Activated gamma-delta T cell (primary cell): Measurements from ENCODE around the gene ATP11B.
"Not testable (repeated sequence)": the region's sequence is repeated elsewhere in the genome, so short reads cannot be mapped to it uniquely, and the experiment has no call there.

Experiments used
- DNase-seq: peaks from one replicate; lab custom pipeline; 2025; lab: John Stamatoyannopoulos, UW

ATP11B gene

DNA sequence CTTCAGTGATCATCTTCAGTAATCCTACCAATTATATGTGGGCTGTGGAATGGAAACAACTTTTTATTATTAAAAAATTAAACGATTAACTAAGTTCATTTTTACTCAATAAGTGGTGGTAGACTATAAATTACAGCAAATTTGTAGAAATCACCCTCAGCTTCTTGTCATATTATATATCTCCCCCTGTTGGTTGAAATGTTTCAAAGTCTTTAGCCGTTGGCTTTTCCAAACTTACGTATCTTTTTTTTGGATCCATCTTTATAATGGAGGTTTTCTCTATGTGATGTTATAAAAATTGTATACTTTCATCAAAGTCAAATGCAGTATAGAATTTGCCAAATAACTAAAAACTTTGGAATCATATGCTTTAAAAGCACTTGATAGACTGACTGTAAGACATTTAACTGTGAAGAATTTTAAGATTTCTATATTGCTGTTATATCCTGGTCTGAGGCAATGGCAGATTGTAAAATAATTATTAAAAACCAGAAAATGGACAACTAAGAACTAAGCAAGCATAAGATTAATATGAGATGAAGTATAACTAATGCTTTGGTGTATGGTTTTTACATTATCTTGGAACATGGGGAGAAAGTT lies 44.7 kb downstream of the ATP11B start:
- no peak for DNase-seq

DNA sequence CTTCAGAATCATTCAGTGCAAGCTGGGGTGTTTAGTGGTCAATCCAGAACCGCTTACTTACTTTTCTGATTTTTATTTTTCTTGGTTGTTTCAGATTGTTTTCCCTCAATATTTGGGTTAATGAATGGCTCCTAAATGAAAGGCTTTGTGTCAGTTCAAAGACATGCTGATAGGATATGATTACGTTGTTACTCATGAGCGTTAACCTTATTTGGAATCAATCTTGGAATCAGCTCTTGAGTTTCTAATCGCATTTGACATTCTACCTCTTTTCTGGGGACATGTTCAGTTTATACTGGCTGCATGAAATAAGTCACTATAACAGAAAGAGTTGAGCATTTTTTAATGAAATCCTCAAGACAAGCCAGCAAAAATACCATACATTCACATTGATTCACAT lies 50.2 kb downstream of the ATP11B start:
- DNase-seq, result no peak

DNA sequence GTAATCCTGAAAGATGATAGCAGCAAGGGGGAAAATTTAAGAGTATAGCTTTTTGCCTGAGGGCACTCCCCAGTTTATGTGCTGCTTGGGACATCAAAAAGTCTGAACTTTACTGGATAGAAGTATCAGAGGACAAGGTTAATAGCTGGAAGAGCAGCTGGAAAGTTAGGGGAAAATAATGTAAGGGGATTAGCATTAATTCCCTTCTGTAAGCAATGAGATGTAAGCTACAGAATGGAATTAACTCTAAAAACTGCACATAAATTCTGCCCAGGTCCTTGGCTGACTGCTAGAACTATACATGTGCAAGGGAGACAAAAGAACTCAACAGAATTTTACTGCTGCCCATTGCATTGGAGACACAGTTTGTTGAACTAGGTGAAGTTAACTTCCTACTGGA lies 55.6 kb downstream of the ATP11B start:
- DNase-seq, result no peak

DNA sequence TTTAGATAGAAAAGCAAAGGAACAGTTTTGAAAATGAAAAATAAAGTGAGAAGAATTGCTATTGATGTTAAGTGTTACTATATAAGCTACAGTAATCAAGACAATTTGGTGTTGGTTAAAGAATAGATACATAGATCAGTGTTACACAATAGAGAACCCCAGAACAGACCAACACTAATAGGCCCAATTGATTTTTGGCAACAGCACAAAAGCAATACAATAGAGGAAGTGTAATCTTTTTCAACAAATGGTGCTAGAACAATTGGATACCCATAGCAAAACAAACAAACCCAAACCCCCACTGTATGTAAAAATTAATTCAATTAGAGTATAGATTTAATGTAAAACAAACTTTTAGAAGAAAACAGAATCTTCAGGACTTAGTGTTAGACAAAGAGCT lies 61.8 kb downstream of the ATP11B start:
- DNase-seq, result no peak

DNA sequence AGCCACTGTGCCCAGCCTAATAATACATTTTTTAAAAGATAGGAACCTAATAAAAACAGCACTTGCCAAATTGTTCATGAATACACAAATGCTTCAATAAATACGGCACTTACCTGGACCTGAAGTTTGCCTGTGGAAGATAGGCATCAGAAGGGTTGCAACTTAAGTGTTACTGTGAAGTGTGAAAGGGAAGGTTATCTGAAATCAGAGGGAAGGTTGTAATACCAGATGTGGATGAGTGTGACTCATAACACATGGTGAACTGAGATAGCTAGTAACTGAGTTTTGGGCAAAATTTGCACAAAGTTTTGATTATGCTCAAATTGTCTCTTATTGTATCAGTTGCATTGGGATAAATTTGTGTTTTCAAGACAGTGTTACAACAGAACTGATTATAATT lies 68.0 kb downstream of the ATP11B start:
- DNase-seq, result no peak

DNA sequence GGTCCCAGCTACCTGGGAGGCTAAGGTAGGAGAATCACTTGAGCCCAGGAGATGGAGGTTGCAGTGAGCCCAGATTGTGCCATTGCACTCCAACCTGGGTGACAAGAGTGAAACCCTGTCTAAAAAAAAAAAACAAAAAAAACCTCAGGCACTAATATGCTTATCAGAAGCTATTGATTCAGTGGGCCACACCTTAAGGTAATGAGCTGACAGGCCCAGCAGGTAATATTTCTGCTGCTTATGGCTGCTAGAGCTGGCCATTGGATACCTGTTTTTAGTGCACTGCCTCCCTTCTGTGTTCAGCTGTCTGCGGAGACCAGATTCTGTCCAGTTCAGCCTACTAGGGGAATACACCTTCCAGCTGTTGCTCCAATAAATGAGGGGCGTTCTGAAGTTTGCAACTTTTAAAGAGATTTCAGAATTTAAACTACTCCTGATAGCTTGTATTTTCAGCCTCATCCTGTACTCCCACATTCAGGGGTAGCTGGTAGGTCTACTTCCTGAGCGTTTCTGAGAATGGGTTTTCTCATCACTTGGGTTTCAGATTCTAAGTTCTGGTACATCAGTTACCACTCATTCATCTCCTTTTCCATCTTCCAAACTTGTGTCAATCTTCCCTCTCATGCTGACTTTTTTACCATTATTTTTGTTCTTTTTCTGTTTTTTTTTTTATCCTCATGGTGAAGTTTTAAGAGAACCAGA lies 69.0 kb downstream of the ATP11B start:
- no peak for DNase-seq

DNA sequence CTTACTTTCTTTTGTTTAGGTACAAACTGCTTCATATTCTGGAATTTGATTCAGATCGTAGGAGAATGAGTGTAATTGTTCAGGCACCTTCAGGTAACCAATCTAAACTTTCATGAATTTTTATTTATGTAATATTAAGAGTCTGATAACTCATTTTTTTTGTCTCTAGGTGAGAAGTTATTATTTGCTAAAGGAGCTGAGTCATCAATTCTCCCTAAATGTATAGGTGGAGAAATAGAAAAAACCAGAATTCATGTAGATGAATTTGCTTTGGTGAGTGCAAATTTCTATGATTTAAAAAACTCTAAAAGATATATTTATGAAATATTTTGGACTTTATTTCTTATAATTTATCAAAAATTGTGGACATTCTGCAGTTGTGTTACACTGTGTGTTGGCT lies 75.8 kb downstream of the ATP11B start:
- DNase-seq, result no peak

DNA sequence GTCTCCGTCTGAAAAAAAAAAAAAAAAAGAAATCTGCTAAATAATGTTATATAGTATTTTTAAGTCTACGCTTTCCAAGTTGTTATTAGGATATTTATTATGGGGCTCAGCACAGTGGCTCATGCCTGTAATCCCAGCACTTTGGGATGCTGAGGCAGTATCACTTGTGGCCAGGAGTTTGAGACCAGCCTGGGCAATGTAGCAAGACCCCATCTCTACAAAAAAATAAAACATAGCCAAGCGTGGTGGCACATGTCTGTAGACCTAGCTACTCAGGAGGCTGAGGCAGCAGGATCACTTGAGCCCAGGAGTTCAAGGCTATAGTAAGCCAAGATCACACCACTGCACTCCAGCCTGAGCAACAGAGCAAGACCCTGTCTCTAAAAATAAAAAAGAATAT lies 77.6 kb downstream of the ATP11B start:
- not testable (repeated sequence) for DNase-seq

DNA sequence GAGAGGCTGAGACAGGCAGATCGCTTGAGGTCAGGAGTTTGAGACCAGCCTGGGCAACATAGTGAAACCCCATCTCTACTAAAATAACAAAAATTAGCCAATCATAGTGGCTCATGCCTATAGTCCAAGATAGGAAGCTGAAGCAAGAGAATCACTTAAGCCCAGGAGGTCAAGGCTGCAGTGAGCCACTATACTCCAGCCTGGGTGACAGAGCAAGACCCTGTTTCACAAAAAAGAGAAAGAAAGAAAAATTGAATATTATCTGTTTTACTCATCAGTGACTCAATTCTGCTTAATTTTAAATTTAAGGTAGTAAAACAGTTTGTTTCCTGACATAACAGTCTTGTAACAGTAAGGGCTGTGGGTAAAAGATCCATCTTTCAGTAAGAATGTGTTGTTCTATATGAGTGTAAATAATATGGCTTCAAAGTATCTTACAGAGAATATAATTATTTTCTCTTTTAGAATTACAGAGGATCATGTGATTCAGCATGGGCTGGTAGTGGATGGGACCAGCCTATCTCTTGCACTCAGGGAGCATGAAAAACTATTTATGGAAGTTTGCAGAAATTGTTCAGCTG lies 85.8 kb downstream of the ATP11B start:
- DNase-seq, result no peak

DNA sequence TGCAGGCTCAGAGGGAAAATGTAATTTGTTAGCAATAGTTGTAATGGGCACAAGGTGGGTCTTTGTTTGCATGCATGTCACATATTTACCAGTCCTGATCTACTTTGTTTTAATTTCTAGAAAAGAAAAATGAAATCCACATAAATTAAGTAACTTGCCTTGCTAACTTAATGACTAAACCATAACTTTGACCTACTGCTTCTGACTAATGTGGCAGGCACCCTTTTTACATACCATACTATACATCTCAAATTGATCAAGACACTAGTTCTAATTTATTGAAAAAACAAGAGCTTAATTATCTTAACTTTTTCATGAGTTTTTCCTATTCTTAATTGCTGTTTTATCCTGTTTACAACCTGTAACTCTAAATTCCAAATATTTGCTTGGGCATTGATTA lies 93.2 kb downstream of the ATP11B start:
- no peak for DNase-seq

DNA sequence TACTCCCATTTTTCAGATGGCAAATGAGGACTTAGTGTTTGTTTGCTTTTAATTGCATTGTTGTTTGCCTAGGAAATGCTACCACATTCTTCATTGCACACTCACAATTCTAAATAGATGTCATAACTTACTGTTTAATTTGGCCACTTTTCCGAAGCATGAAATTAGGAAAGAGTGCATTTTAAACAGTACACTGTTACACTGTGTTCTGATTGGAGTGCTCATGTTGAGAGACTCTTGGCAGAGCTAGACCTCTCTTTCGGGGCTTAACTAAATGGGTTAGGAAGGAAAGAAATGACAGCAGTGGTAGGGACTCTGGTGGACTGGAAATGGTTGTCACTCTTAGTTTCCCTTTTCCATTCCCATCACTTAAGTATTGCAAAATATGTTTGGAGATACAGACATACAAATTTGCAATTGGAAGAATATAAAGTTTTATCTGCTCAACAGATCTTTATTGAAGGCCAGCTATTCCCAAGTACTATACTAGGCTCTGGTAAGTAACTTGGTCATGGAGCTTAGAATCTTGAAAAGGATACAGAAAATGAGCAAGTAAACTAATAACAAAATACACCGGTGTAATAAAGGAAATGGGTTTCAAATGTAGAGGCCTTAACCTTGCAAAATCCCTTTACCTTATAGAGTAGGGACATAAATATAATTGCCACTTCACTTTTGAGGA lies 96.8 kb downstream of the ATP11B start:
- DNase-seq, result no peak

DNA sequence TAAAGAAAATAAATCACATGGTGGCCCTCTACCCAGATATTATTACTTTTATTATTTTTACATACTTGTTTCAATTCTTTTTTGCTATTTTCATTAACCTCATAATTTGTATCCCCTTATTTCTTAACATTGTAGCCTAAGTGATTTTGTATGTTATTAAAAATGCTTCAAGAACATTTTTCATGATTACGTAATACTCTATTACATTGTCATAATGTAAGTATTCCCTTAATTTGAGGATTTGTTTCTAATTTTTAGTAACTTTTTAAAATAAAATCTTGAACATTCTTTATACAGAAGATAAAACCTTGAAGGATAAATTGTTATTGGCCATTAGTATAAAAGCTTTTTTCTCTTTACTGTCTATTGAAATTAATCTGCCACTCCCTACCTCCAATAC lies 98.1 kb downstream of the ATP11B start:
- no peak for DNase-seq

DNA sequence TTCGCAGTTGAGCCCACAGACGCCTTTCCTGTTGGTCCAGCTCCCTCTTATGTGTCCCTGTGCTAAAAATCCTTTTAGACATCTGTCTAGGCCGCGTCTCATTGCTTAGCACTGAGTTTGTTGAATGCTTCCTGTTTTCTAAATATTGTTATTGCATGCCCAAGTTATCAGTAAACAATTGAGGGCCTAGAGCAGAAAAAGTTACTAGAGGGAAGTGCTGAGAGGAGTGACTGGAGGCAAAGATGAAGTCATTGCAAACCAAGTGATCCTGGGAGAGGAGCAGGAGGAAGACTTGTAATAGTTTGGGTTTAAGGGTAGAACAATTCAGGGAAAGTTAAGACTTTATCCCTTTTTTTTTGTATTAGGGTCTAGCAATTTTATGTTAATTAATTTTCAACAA lies 98.9 kb downstream of the ATP11B start:
- no peak for DNase-seq

DNA sequence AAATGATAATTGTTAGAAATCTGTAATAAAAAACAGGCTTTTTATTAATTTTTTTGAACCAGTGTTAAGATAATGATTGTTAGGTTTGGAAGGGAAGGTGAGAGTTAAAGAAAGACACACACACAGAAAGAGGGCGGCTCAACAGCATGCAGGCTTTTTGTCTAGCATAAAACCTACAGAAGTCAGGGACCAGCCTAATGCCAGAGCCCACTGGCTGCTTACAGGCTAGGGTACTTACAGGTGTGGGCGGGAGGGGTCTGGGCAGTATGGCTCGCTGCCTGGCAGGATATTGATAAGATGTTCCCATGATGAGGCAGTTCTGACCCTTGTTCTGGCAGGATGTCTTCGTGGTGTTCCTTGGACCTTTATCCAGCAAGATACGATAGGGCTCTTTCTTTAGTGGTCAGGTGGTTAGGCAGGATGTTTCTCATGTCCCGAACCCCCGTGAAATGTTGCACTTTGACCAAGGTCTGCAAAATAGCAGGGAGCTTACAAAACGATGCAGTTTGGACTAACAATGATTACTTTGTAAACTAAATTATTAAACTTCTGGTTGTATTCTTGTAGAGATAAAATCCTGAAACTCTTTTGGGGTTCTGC lies 102.3 kb downstream of the ATP11B start:
- DNase-seq, result no peak

DNA sequence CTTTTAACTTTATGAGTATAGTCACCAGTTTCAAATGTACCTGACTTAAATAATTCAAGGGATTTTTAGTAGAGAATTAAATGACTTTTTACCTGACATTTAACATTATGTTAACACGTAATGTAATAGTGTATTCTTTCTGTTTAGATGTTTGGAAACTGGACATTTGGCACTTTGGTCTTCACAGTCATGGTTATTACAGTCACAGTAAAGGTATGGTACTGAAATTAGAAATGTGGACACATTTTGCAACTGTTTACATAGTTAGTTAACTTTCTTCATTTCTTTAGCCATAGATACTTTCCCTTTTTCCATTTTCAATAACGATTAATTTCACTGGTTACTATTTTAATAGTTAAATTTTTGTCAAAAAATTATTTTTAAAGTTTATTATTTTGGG lies 103.2 kb downstream of the ATP11B start:
- no peak for DNase-seq

DNA sequence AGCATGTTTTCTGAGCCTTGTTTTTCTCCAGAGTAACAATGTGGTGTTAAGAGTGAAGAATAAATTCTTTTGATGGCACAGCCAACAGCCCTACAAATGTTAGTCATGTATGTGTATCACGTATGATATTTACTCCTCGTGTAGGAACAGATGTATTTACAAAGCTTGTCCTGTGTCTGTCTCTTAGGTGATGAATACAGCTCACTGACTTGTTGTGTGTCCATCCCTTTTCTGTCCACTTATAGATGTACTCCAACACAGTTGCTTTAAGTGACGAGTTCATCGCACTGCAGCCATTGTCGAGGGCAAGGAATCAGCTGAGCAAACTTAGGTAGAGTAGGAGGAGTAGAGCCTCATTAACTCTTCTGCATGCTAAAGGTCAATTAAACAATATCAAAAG lies 108.9 kb downstream of the ATP11B start:
- no peak for DNase-seq

DNA sequence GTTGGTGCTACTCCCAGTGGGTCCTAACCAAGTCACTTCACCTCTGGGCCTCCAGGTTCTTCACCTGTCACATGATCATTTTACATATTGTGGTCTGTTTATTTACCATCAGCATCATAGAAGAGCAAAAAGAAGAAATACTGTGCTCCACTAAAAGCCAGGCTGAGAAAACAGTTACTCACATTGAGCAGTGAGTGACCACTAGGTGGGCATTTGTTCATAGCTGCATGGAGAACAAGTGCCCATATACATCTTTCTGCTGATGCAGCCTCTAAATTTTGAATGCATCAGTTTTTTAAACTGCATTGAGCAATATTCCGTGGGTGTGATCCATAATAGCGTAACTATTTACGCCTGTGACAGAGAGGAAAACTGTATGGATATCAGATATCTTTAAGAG lies 110.9 kb downstream of the ATP11B start:
- no peak for DNase-seq

DNA sequence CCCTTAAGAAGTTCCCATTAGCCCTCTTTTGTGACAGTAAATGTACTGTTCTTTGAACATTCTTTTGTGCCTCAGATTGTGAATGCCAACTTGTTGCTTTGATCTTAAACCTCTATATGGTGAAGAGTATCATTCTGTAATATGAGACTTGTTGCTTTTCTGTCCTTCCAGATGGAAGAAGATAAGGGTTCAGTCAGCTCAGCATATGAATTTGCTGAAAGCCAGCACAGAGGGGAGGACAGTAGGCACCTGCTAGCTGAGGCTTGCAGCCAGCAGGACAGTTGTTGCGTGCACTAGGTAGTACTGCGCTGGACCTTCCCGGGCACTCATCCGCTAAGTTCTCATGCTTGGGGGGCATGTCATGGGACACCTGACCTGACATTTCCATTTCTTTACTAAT lies 112.3 kb downstream of the ATP11B start:
- DNase-seq, result no peak

DNA sequence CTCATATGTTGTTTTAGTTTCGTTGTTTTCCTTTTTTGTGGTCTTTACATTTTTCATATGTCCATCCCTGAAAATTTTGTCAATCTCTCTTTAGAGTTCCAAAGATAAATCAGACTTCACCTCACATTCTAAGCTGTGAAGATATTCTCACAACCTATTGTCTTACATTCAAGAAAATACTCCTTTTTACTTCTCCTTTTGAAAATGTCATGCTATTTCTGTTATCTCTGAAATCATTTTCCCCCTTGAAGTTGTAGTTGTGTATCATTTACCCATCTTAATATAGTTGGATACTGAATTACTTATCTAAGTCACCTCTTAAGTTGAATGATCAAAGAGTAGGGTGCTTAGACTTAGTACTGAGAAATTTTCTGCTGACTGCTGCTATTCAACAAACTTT lies 112.7 kb downstream of the ATP11B start:
- DNase-seq, result no peak

DNA sequence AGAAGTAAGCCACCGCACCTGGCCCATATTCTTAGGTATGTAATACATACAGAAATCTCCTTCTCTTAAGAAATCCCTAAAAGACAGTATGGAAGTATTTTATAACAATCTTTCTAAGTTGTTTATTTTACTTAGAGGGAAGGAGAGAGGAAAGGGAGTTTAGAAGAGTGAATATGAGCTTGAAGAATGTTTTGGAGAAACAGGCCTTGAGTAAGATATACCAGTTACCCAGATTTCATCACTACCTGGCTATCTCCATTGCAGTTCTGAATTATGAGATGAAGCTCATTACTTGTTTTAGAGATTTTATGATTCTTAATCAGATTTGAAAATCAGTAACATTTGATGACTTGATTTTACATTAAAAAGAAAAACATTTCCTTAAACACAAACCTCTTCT lies 115.2 kb downstream of the ATP11B start:
- no peak for DNase-seq

DNA sequence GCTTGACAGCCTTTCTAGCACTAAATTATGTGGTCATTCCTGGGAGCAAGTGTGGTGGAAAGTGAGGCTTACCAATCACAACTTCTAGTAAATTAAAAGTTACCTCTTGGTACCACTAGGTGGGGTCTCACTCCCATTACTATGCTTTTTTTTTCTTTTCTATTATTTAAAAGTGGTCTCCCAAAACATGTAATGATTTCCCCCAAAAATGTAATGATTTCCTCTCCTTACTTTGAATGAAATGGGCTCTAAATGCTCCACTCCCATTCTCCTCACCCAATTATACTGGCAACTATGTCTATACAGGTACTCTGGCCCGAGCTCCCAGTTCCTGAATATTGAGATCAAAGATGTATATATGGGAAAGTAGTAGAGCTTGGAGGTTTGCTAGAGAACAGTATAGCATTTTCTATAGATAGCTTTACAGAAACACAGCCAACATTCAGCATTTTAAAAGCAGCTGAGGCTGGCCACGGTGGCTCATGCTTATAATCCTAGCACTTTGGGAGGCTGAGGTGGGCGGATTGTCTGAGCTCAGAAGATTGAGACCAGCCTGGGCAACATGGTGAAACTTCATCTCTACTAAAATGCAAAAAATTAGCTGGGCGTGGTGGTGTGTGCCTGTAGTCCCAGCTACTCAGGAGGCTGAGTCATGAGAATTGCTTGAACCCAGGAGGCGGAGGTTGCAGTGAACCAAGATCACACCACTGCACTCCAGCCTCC lies 116.2 kb downstream of the ATP11B start:
- no peak for DNase-seq
